ENCODE measurements around the gene CBFA2T3.
"Not testable (repeated sequence)": the region's sequence is repeated elsewhere in the genome, so short reads cannot be mapped to it uniquely, and the experiment has no call there.

Gene CBFA2T3

GRCh38 chr16:88891083-88891482 is 85.9 kb downstream of the CBFA2T3 start:
- DNase-seq (ENCODE audit: low spot score): no peak
- no peak for TF ChIP-seq CTCF (IDR thresholded peaks at IDR 0.05; ENCODE audit: extremely low read depth, missing control alignments)

- DNase-seq (ENCODE audit: low spot score): not testable (repeated sequence)
Measured at GRCh38 chr16:88889702-88890352, 87.2 kb downstream of the CBFA2T3 start.

GRCh38 chr16:88888461-88889387 is 88.3 kb downstream of the CBFA2T3 start:
- TF ChIP-seq CTCF (IDR thresholded peaks at IDR 0.05; ENCODE audit: extremely low read depth, missing control alignments): no peak
- DNase-seq (ENCODE audit: low spot score): no peak

- DNase-seq (ENCODE audit: low spot score): no peak
- TF ChIP-seq CTCF (IDR thresholded peaks at IDR 0.05; ENCODE audit: extremely low read depth, missing control alignments): no peak
Measured at GRCh38 chr16:88888057-88888456, 89.0 kb downstream of the CBFA2T3 start.

GRCh38 chr16:88886845-88887521 is 90.0 kb downstream of the CBFA2T3 start:
- TF ChIP-seq CTCF (IDR thresholded peaks at IDR 0.05; ENCODE audit: extremely low read depth, missing control alignments): no peak
- no peak for DNase-seq (ENCODE audit: low spot score)

- no peak for DNase-seq (ENCODE audit: low spot score)
- TF ChIP-seq CTCF (IDR thresholded peaks at IDR 0.05; ENCODE audit: extremely low read depth, missing control alignments): no peak
Measured at GRCh38 chr16:88886420-88886844, 90.6 kb downstream of the CBFA2T3 start.

GRCh38 chr16:88885693-88886280 is 91.2 kb downstream of the CBFA2T3 start:
- TF ChIP-seq CTCF (IDR thresholded peaks at IDR 0.05; ENCODE audit: extremely low read depth, missing control alignments): no peak
- no peak for DNase-seq (ENCODE audit: low spot score)

Measured in GM20000 (cell line).